Measurements from ENCODE around the gene F13A1. TPM values are rescaled to one million over a fixed set of nuclear protein-coding genes. Genes with fewer than 3 reads are reported as not detected.

The F13A1 gene
- total RNA-seq, 5 donors from 2014 or later (not counting 1 experiment from before 2014, with no cell fraction given) = 0.18 to 4.8 (median 0.37) TPM; not detected in 1

GRCh38 chr6:6218759-6219085, 101.7 kb downstream of the F13A1 start:
- Mint-ChIP-seq H3K27ac (no peak overlapping the region), H3K9me3 (no peaks in the 10 kb centered on the region), H3K4me3 (no peak overlapping the region)

GRCh38 chr6:6217855-6218758, 102.4 kb downstream of the F13A1 start:
- no peak overlapping the region for H3K4me3 Mint-ChIP-seq
- Histone ChIP-seq H3K36me3 (ENCODE audit: control insufficient read depth in 2 of 2, extremely low read depth in 1 of 2, insufficient read depth in 1 of 2, low read length in 1 of 2) (no peaks in the 10 kb centered on the region), H3K27me3 (replicated peaks in 1 of 2; ENCODE audit: control insufficient read depth in 2 of 2, extremely low read depth in 1 of 2, insufficient read depth in 2 of 2, low read length in 1 of 2) (no peaks in the 10 kb centered on the region), H3K4me1 (ENCODE audit: control insufficient read depth in 1 of 2, extremely low read depth in 1 of 2, insufficient read depth in 2 of 2, low read length in 2 of 2) (no peaks in the 10 kb centered on the region), H3K4me3 (ENCODE audit: control insufficient read depth in 1 of 2, extremely low read depth in 1 of 2, low read length in 1 of 2) (no peak overlapping the region), H3K27ac (ENCODE audit: low read length) (no peak overlapping the region), H3K9me3 (no peaks in the 10 kb centered on the region)
- ATAC-seq (replicated peaks in 1 of 4) = no peak
- H3K27me3 Mint-ChIP-seq = peaks cover 1 to 22% of the 10 kb centered on the region in 2 donors
- H3K27ac Mint-ChIP-seq = no peak overlapping the region
- CTCF ChIA-PET = no interaction called here
- H3K36me3 Mint-ChIP-seq = no peaks in the 10 kb centered on the region
- no peak for DNase-seq
- H3K9me3 Mint-ChIP-seq = no peaks in the 10 kb centered on the region
- POLR2A ChIA-PET = no interaction called here
- no peaks in the 10 kb centered on the region for H3K4me1 Mint-ChIP-seq
- WGBS (ENCODE audit: insufficient coverage) = 74% methylated on average over 10 of the region's 11 CpGs

More at GRCh38 chr6:6218759-6219085, 101.7 kb downstream of the F13A1 start:
- DNase-seq (no peak), ATAC-seq (replicated peaks in 1 of 4) (no peak)
- peaks cover 1 to 28% of the 10 kb centered on the region in 2 donors for H3K27me3 Mint-ChIP-seq
- no peaks in the 10 kb centered on the region for H3K4me1 Mint-ChIP-seq
- no peak overlapping the region for H3K4me3 ChIP-seq (ENCODE audit: control insufficient read depth in 1 of 2, extremely low read depth in 1 of 2, low read length in 1 of 2)
- H3K27ac ChIP-seq (ENCODE audit: low read length) = no peak overlapping the region
- CTCF ChIA-PET = no interaction called here
- no peaks in the 10 kb centered on the region for H3K4me1 ChIP-seq (ENCODE audit: control insufficient read depth in 1 of 2, extremely low read depth in 1 of 2, insufficient read depth in 2 of 2, low read length in 2 of 2)
- H3K9me3 ChIP-seq = no peaks in the 10 kb centered on the region
- H3K36me3 Mint-ChIP-seq = no peaks in the 10 kb centered on the region
- no peaks in the 10 kb centered on the region for H3K36me3 ChIP-seq (ENCODE audit: control insufficient read depth in 2 of 2, extremely low read depth in 1 of 2, insufficient read depth in 1 of 2, low read length in 1 of 2)
- POLR2A ChIA-PET = no interaction called here
- 100% methylated on average over 1 of the region's 3 CpGs for WGBS (ENCODE audit: insufficient coverage)
- H3K27me3 ChIP-seq (replicated peaks in 1 of 2; ENCODE audit: control insufficient read depth in 2 of 2, extremely low read depth in 1 of 2, insufficient read depth in 2 of 2, low read length in 1 of 2) = no peaks in the 10 kb centered on the region

GRCh38 chr6:6210994-6211393, 109.5 kb downstream of the F13A1 start:
- peaks cover 0 to 10% of the 10 kb centered on the region in 2 experiments for H3K27me3 ChIP-seq (replicated peaks in 1 of 2; ENCODE audit: control insufficient read depth in 2 of 2, extremely low read depth in 1 of 2, insufficient read depth in 2 of 2, low read length in 1 of 2)
- H3K4me1 ChIP-seq (ENCODE audit: control insufficient read depth in 1 of 2, extremely low read depth in 1 of 2, insufficient read depth in 2 of 2, low read length in 2 of 2) = no peaks in the 10 kb centered on the region
- Mint-ChIP-seq H3K9me3 (peaks cover 12 to 24% (median 14%) of the 10 kb centered on the region in 3 donors), H3K4me3 (no peak overlapping the region), H3K36me3 (no peaks in the 10 kb centered on the region), H3K27ac (no peak overlapping the region), H3K4me1 (no peaks in the 10 kb centered on the region), H3K27me3 (peaks cover 0 to 3% of the 10 kb centered on the region in 2 donors)
- H3K36me3 ChIP-seq (ENCODE audit: control insufficient read depth in 2 of 2, extremely low read depth in 1 of 2, insufficient read depth in 1 of 2, low read length in 1 of 2) = no peaks in the 10 kb centered on the region
- ChIA-PET POLR2A (no interaction called here), CTCF (interaction anchor here in 1 of 2 donors (0.9 kb wide), 1 partner anchor 687 kb away, joined by 3 read pairs; no protein-coding TSS in a partner anchor)
- DNase-seq = no peak
- no peak for ATAC-seq (replicated peaks in 1 of 4)
- H3K27ac ChIP-seq (ENCODE audit: low read length) = no peak overlapping the region
- no peak overlapping the region for H3K4me3 ChIP-seq (ENCODE audit: control insufficient read depth in 1 of 2, extremely low read depth in 1 of 2, low read length in 1 of 2)
- no peaks in the 10 kb centered on the region for H3K9me3 ChIP-seq
- 100% methylated on average over 1 of the region's 2 CpGs for WGBS (ENCODE audit: insufficient coverage)

GRCh38 chr6:6202886-6203285, 117.6 kb downstream of the F13A1 start:
- H3K9me3 Mint-ChIP-seq = peaks cover 5 to 10% (median 5%) of the 10 kb centered on the region in 3 donors
- H3K27ac ChIP-seq (ENCODE audit: low read length) = no peak overlapping the region
- DNase-seq (no peak), ATAC-seq (replicated peaks in 1 of 4) (no peak)
- no peak overlapping the region for H3K27ac Mint-ChIP-seq
- peaks cover 36 to 45% of the 10 kb centered on the region in 2 donors for H3K27me3 Mint-ChIP-seq
- H3K4me3 Mint-ChIP-seq = no peak overlapping the region
- no peaks in the 10 kb centered on the region for H3K36me3 ChIP-seq (ENCODE audit: control insufficient read depth in 2 of 2, extremely low read depth in 1 of 2, insufficient read depth in 1 of 2, low read length in 1 of 2)
- ChIA-PET POLR2A (no interaction called here), CTCF (no interaction called here)
- no peaks in the 10 kb centered on the region for H3K4me1 Mint-ChIP-seq
- no peaks in the 10 kb centered on the region for H3K36me3 Mint-ChIP-seq
- peaks cover 0 to 11% of the 10 kb centered on the region in 2 experiments for H3K27me3 ChIP-seq (replicated peaks in 1 of 2; ENCODE audit: control insufficient read depth in 2 of 2, extremely low read depth in 1 of 2, insufficient read depth in 2 of 2, low read length in 1 of 2)
- WGBS (ENCODE audit: insufficient coverage) = 86% methylated on average over 1 of the region's 2 CpGs
- H3K9me3 ChIP-seq = no peaks in the 10 kb centered on the region
- no peaks in the 10 kb centered on the region for H3K4me1 ChIP-seq (ENCODE audit: control insufficient read depth in 1 of 2, extremely low read depth in 1 of 2, insufficient read depth in 2 of 2, low read length in 2 of 2)
- H3K4me3 ChIP-seq (ENCODE audit: control insufficient read depth in 1 of 2, extremely low read depth in 1 of 2, low read length in 1 of 2) = no peak overlapping the region

- ChIA-PET POLR2A (no interaction called here), CTCF (no interaction called here)
- Mint-ChIP-seq H3K4me3 (no peak overlapping the region), H3K27ac (no peak overlapping the region), H3K36me3 (no peaks in the 10 kb centered on the region), H3K9me3 (no peaks in the 10 kb centered on the region), H3K27me3 (peaks cover 36 to 42% of the 10 kb centered on the region in 2 donors), H3K4me1 (no peaks in the 10 kb centered on the region)
- Histone ChIP-seq H3K4me3 (ENCODE audit: control insufficient read depth in 1 of 2, extremely low read depth in 1 of 2, low read length in 1 of 2) (no peak overlapping the region), H3K9me3 (no peaks in the 10 kb centered on the region), H3K36me3 (ENCODE audit: control insufficient read depth in 2 of 2, extremely low read depth in 1 of 2, insufficient read depth in 1 of 2, low read length in 1 of 2) (no peaks in the 10 kb centered on the region), H3K27ac (ENCODE audit: low read length) (no peak overlapping the region), H3K4me1 (ENCODE audit: control insufficient read depth in 1 of 2, extremely low read depth in 1 of 2, insufficient read depth in 2 of 2, low read length in 2 of 2) (no peaks in the 10 kb centered on the region), H3K27me3 (replicated peaks in 1 of 2; ENCODE audit: control insufficient read depth in 2 of 2, extremely low read depth in 1 of 2, insufficient read depth in 2 of 2, low read length in 1 of 2) (peaks cover 0 to 11% of the 10 kb centered on the region in 2 experiments)
- 100% methylated on average over 1 of the region's 4 CpGs for WGBS (ENCODE audit: insufficient coverage)
- no peak for ATAC-seq (replicated peaks in 1 of 4)
- DNase-seq = no peak
Observed at GRCh38 chr6:6201200-6201599, 119.3 kb downstream of the F13A1 start.

GRCh38 chr6:6199678-6200077, 120.8 kb downstream of the F13A1 start:
- no peak overlapping the region for H3K27ac Mint-ChIP-seq
- H3K4me1 Mint-ChIP-seq = no peaks in the 10 kb centered on the region
- no peak overlapping the region for H3K4me3 Mint-ChIP-seq
- POLR2A ChIA-PET = no interaction called here
- no peak for ATAC-seq (replicated peaks in 1 of 4)
- Histone ChIP-seq H3K4me1 (ENCODE audit: control insufficient read depth in 1 of 2, extremely low read depth in 1 of 2, insufficient read depth in 2 of 2, low read length in 2 of 2) (no peaks in the 10 kb centered on the region), H3K4me3 (ENCODE audit: control insufficient read depth in 1 of 2, extremely low read depth in 1 of 2, low read length in 1 of 2) (no peak overlapping the region), H3K36me3 (ENCODE audit: control insufficient read depth in 2 of 2, extremely low read depth in 1 of 2, insufficient read depth in 1 of 2, low read length in 1 of 2) (no peaks in the 10 kb centered on the region), H3K27me3 (replicated peaks in 1 of 2; ENCODE audit: control insufficient read depth in 2 of 2, extremely low read depth in 1 of 2, insufficient read depth in 2 of 2, low read length in 1 of 2) (peaks cover 0 to 13% of the 10 kb centered on the region in 2 experiments), H3K27ac (ENCODE audit: low read length) (no peak overlapping the region), H3K9me3 (no peaks in the 10 kb centered on the region)
- H3K9me3 Mint-ChIP-seq = no peaks in the 10 kb centered on the region
- 86% methylated on average over 2 of the region's 3 CpGs for WGBS (ENCODE audit: insufficient coverage)
- H3K36me3 Mint-ChIP-seq = no peaks in the 10 kb centered on the region
- H3K27me3 Mint-ChIP-seq = peaks cover 36 to 42% of the 10 kb centered on the region in 2 donors
- CTCF ChIA-PET = no interaction called here
- DNase-seq = no peak

Measured in T-cell (primary cell).